GM21423 (cell line): ENCODE data around the gene TP53TG3F.
"Not testable (repeated sequence)": the region's sequence is repeated elsewhere in the genome, so short reads cannot be mapped to it uniquely, and the experiment has no call there.

ENCODE experiments used
- ATAC-seq: cut with Tn5 transposase; IDR thresholded peaks from one replicate; pipeline ENCODE4 v1.9.1; 2021; ENCODE audit warnings: mild to moderate bottlenecking, moderate library complexity; ENCODE audit not compliant: unreplicated experiment

The TP53TG3F gene

GRCh38 chr16:33459312-33459711, at the start of gene TP53TG3F:
TP53TG3F (plus strand) TSS chr16:33459612; CDS start chr16:33459680, 68 bp downstream.
- not testable (repeated sequence) for ATAC-seq

- not testable (repeated sequence) for ATAC-seq
Observed at GRCh38 chr16:33491611-33492010, 32.2 kb downstream of the TP53TG3F start.

GRCh38 chr16:33507231-33507630, 47.8 kb downstream of the TP53TG3F start:
- ATAC-seq = not testable (repeated sequence)

GRCh38 chr16:33509070-33509469, 49.7 kb downstream of the TP53TG3F start:
- not testable (repeated sequence) for ATAC-seq

GRCh38 chr16:33509906-33510305, 50.5 kb downstream of the TP53TG3F start:
- not testable (repeated sequence) for ATAC-seq
